IMR-90 (cell line): ENCODE results near the gene ATP13A5. TPM values are rescaled to one million over a fixed set of nuclear protein-coding genes. Genes with fewer than 3 reads are reported as not detected.

Experiments
- ATAC-seq: fragments of 200-7000 bp; cut with Tn5 transposase; 2 replicates; pipeline ENCODE4 v1.9.1; 2020; ENCODE audit warnings: low read depth, mild to moderate bottlenecking, moderate library complexity
- BruUV-seq: library from RNA; stranded (reverse); fragments of 400-500 nt; replicated peaks from 2 replicates; lab custom pipeline; 2021; lab: Mats Ljungman, UMichigan
- CTCF ChIA-PET: fragments of 300-600 bp; formaldehyde crosslinking; extraction: SDS; loops from one replicate; lab custom pipeline; 2021; ENCODE audit warnings: antibody characterized with exemption; lab: Yijun Ruan, JAX
- POLR2A ChIA-PET: fragments of 300-600 bp; sonication (Branson Sonifier 250); formaldehyde crosslinking; loops from one replicate; lab custom pipeline; 2022; ENCODE audit warnings: antibody characterized with exemption; ENCODE audit not compliant: unreplicated experiment; lab: Charles Lee
- DNase-seq: peaks from one replicate; pipeline ENCODE4 v3.0.0; 2013
- H2AFZ ChIP-seq: replicated peaks from 2 replicates; pipeline ENCODE3; 2013; ENCODE audit warnings: low read length, mild to moderate bottlenecking; ENCODE audit not compliant: poor library complexity
- H2AK5ac ChIP-seq: 2 replicates; pipeline ENCODE4 v1.6.1; 2013; ENCODE audit warnings: low read depth, low read length, inconsistent platforms
- H2AK9ac ChIP-seq: replicated peaks from 2 replicates; pipeline ENCODE3; 2013; ENCODE audit warnings: mild to moderate bottlenecking, low read depth, low read length, moderate library complexity; ENCODE audit not compliant: poor library complexity
- H2BK120ac ChIP-seq: 2 replicates; pipeline ENCODE4 v1.6.1; 2013; ENCODE audit warnings: low read depth, low read length, inconsistent platforms
- H2BK15ac ChIP-seq: 3 replicates; pipeline ENCODE4 v1.6.1; 2013; ENCODE audit warnings: low read depth, low read length, inconsistent platforms
- H2BK20ac ChIP-seq: 2 replicates; pipeline ENCODE4 v1.6.1; 2013; ENCODE audit warnings: low read depth, mild to moderate bottlenecking, inconsistent platforms, low read length, moderate library complexity
- H2BK5ac ChIP-seq: 2 replicates; pipeline ENCODE4 v1.6.1; 2013; ENCODE audit warnings: mild to moderate bottlenecking, low read depth, low read length, inconsistent platforms; ENCODE audit not compliant: poor library complexity, severe bottlenecking
- H3K14ac ChIP-seq: replicated peaks from 2 replicates; pipeline ENCODE4 v1.6.1; 2013; ENCODE audit warnings: low read depth, low read length, inconsistent platforms
- H3K18ac ChIP-seq: 2 replicates; pipeline ENCODE4 v1.6.1; 2013; ENCODE audit warnings: low read depth, low read length, control low read depth
- H3K23ac ChIP-seq: 2 replicates; pipeline ENCODE4 v1.6.1; 2013; ENCODE audit warnings: low read depth, low read length, inconsistent platforms
- H3K27ac ChIP-seq: 2 replicates; pipeline ENCODE4 v1.5.1; 2013; ENCODE audit warnings: mild to moderate bottlenecking, control low read depth, low read length; ENCODE audit not compliant: insufficient read depth
- H3K27me3 ChIP-seq: 2 replicates; pipeline ENCODE4 v1.6.1; 2013; ENCODE audit warnings: low read length; ENCODE audit not compliant: control insufficient read depth, insufficient read depth
- H3K36me3 ChIP-seq: 2 replicates; pipeline ENCODE4 v1.6.1; 2013; ENCODE audit warnings: low read length, mixed read lengths; ENCODE audit not compliant: control insufficient read depth, insufficient read depth
- H3K4ac ChIP-seq: 2 replicates; pipeline ENCODE4 v1.6.1; 2013; ENCODE audit warnings: low read depth, low read length, inconsistent platforms
- H3K4me1 ChIP-seq: 2 replicates; pipeline ENCODE4 v1.6.1; 2013; ENCODE audit warnings: low read length, mixed read lengths; ENCODE audit not compliant: control insufficient read depth, insufficient read depth
- H3K4me2 ChIP-seq: 2 replicates; pipeline ENCODE4 v1.6.1; 2013; ENCODE audit warnings: low read depth, mild to moderate bottlenecking, control low read depth, low read length, moderate library complexity
- H3K4me3 ChIP-seq: 2 replicates; pipeline ENCODE4 v1.5.1; 2013; ENCODE audit warnings: low read depth, mild to moderate bottlenecking, control low read depth, low read length, moderate library complexity; ENCODE audit not compliant: insufficient read depth
- H3K56ac ChIP-seq: 2 replicates; pipeline ENCODE4 v1.6.1; 2013; ENCODE audit warnings: low read length, inconsistent platforms; ENCODE audit not compliant: insufficient read depth; ENCODE audit errors: extremely low read depth
- H3K79me1 ChIP-seq, 2 experiments: 2 replicates each; pipeline ENCODE4 v1.6.1; 2013; ENCODE audit warnings: low read length in 2 of 2, inconsistent platforms in 1 of 2, low read depth in 1 of 2
- H3K9ac ChIP-seq: 2 replicates; pipeline ENCODE4 v1.6.1; 2013; ENCODE audit warnings: low read depth, low read length, control low read depth
- H3K9me1 ChIP-seq: 2 replicates; pipeline ENCODE4 v1.6.1; 2013; ENCODE audit warnings: low read length, inconsistent platforms; ENCODE audit not compliant: insufficient read depth
- H3K9me3 ChIP-seq: 2 replicates; pipeline ENCODE4 v1.6.1; 2013; ENCODE audit warnings: low read length; ENCODE audit not compliant: control insufficient read depth, insufficient read depth
- H4K20me1 ChIP-seq: 2 replicates; pipeline ENCODE4 v1.6.1; 2013; ENCODE audit warnings: low read length, inconsistent platforms; ENCODE audit not compliant: insufficient read depth
- H4K5ac ChIP-seq: 2 replicates; pipeline ENCODE4 v1.6.1; 2013; ENCODE audit warnings: mild to moderate bottlenecking, low read depth, low read length, control low read depth
- H4K8ac ChIP-seq, 2 experiments: 2 replicates each; pipeline ENCODE4 v1.6.1; 2013; ENCODE audit warnings: low read depth in 2 of 2, low read length in 2 of 2, control low read depth in 1 of 2, inconsistent platforms in 1 of 2
- H4K91ac ChIP-seq: 2 replicates; pipeline ENCODE4 v1.6.1; 2013; ENCODE audit warnings: low read depth, low read length, inconsistent platforms; ENCODE audit not compliant: insufficient read depth
- CEBPB ChIP-seq: IDR thresholded peaks from 2 replicates; pipeline ENCODE4 v1.6.1; 2012; ENCODE audit warnings: low read depth, low read length, improper control_type of control experiment
- MAFK ChIP-seq: IDR thresholded peaks from 2 replicates; pipeline ENCODE4 v1.6.1; 2012; ENCODE audit warnings: low read depth, low read length, improper control_type of control experiment
- WGBS, 2 experiments: methylation state at CpG; one replicate each; pipeline versions ENCODE4 v1.1.5 to v1.1.7; 2013; ENCODE audit warnings: missing lambda C conversion rate in 2 of 2; ENCODE audit not compliant: insufficient read length in 1 of 2; ENCODE audit errors: extremely low coverage in 2 of 2; 5-methylcytosine and 5-hydroxymethylcytosine counted together
- dilution Hi-C: fragments of 300-500 bp; cut with HindIII; formaldehyde crosslinking; loops from one replicate; pipeline ENCODE4 v1.14.3; 2018; ENCODE audit warnings: low sequenced_read_pairs; ENCODE audit not compliant: unreplicated experiment
- in situ Hi-C: fragments of 300-500 bp; cut with MboI; formaldehyde crosslinking; loops from 3 replicates; pipeline ENCODE4 v1.14.3; 2019; ENCODE audit warnings: low sequenced_read_pairs, inconsistent platforms, mixed read lengths
- intact Hi-C: fragments of 100-400 bp; cut with micrococcal nuclease; formaldehyde crosslinking; loops from 2 replicates; pipeline ENCODE4 v1.10.0; 2022
- polyA plus RNA-seq, 3 experiments: library from polyadenylated mRNA; depleted of rRNA; stranded (reverse); fragments of >200 nt; gene quantifications; 2 replicates each; pipeline ENCODE4 v1.2.3, GENCODE V29; 2012; ENCODE audit warnings: low replicate concordance in 1 of 3
- total RNA-seq: library from RNA; depleted of rRNA; stranded (reverse); fragments of >200 nt; gene quantifications from 2 replicates; pipeline ENCODE4 v1.2.3, GENCODE V29; 2012

ATP13A5 gene
- total and polyA plus RNA-seq, 2 of the 4 experiments (the other 2 are of a cell fraction): not detected

- Histone ChIP-seq H3K9me3 (peaks cover 3% of the 10 kb centered on the region), H3K18ac (no peak overlapping the region), H3K4ac (no peak overlapping the region), H4K8ac (no peak overlapping the region), H3K9me1 (no peaks in the 10 kb centered on the region), H4K5ac (no peak overlapping the region), H3K9ac (no peak overlapping the region), H3K23ac (no peak overlapping the region), H3K14ac (no peak overlapping the region), H4K91ac (no peak overlapping the region), H3K79me1 (no peaks in the 10 kb centered on the region), H3K4me2 (no peak overlapping the region), H3K4me1 (no peaks in the 10 kb centered on the region), H3K36me3 (no peaks in the 10 kb centered on the region), H3K27ac (no peak overlapping the region), H2BK15ac (no peak overlapping the region), H3K27me3 (no peaks in the 10 kb centered on the region), H2AK9ac (no peak overlapping the region), H2AK5ac (no peak overlapping the region), H4K20me1 (no peaks in the 10 kb centered on the region), H2BK5ac (no peak overlapping the region), H3K4me3 (no peak overlapping the region), H3K56ac (no peak overlapping the region), H2BK120ac (no peak overlapping the region), H2AFZ (no peak overlapping the region), H2BK20ac (no peak overlapping the region)
- no CpG with 5 or more reads among the region's 8 CpGs for WGBS, 2 experiments
- intact Hi-C loops: no loop called here
- dilution Hi-C loops: no loop called here
- DNase-seq (no peak), ATAC-seq (no peak)
- no TSS peak for BruUV-seq
- ChIA-PET POLR2A (no interaction called here), CTCF (no interaction called here)
- TF ChIP-seq CEBPB (no peak), MAFK (peak; percentile 50; the same call in 1 of the 2 replicates)
- in situ Hi-C loops: no loop called here
Measured at GRCh38 chr3:193375614-193376013, 2.9 kb downstream of the ATP13A5 start.
